Thoracic aorta (tissue), 2 donors: Measurements from ENCODE around the gene EIPR1. TPM values are rescaled to one million over a fixed set of nuclear protein-coding genes. Genes with fewer than 3 reads are reported as not detected.

ENCODE experiments used
- ATAC-seq: fragments of 150-250 bp; one replicate; pipeline ENCODE4 v1.8.0; 2017; ENCODE audit warnings: low read depth; ENCODE audit not compliant: insufficient number of reproducible peaks, low FRiP score
- DNase-seq: peaks from one replicate; pipeline ENCODE4 v3.0.0-alpha.2; 2020; ENCODE audit warnings: low spot score
- H3K27ac ChIP-seq, 2 donors: fragments of 200-600 bp; sonication (generic); 1 replicate in 1 of 2; 2 replicates in 1 of 2; pipeline ENCODE4 v1.5.1; 2016; ENCODE audit warnings: mild to moderate bottlenecking in 2 of 2, moderate library complexity in 2 of 2
- H3K27me3 ChIP-seq: fragments of 200-600 bp; sonication (generic); replicated peaks from 2 replicates; pipeline ENCODE4 v1.6.0; 2016; ENCODE audit warnings: mild to moderate bottlenecking; ENCODE audit not compliant: insufficient read depth
- H3K36me3 ChIP-seq: fragments of 200-600 bp; sonication (generic); one replicate; pipeline ENCODE4 v1.5.1; 2016
- H3K4me1 ChIP-seq, 2 donors: fragments of 200-600 bp; sonication (generic); 1 replicate in 1 of 2; 2 replicates in 1 of 2; pipeline versions ENCODE4 v1.5.1 to v1.6.0; 2016; ENCODE audit warnings: low read depth in 2 of 2, mild to moderate bottlenecking in 1 of 2; ENCODE audit not compliant: control insufficient read depth in 1 of 2
- H3K4me3 ChIP-seq: fragments of 200-600 bp; sonication (generic); 2 replicates; pipeline ENCODE4 v1.5.1; 2016; ENCODE audit warnings: mild to moderate bottlenecking
- H3K9me3 ChIP-seq: fragments of 200-600 bp; sonication (generic); 2 replicates; pipeline ENCODE4 v1.5.1; 2016
- total RNA-seq, 2 donors: library from RNA; depleted of rRNA; stranded (reverse); fragments of >200 nt; gene quantifications; one replicate each; pipeline versions ENCODE4 v1.1.0 to v1.2.3, GENCODE V29; 2016
- TF ChIP-seq, protein P1 (sequence below): fragments of 200-600 bp; sonication (generic); IDR thresholded peaks from one replicate; pipeline ENCODE4 v1.5.1; 2019; ENCODE audit warnings: antibody characterized with exemption

EIPR1 gene
- total RNA-seq, 2 donors from 2014 or later, result 17.9 to 40.6 TPM

DNA sequence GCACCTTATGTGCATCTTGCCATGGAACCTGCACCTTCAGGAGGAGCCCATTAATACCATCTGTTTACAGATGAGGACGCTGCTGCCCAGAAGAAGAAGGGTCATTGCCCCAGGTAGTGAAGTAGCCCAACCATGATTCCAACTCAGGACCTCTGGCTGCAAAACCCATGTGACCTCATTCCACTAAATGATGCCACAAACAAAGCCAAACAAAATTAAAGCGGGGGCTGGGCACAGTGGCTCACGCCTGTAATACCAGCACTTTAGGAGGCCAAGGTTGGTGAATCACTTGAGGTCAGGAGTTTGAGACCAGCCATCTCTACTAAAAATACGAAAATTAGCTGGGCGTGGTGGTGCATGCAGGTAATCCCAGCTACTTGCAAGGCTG, 202.1 kb downstream of the EIPR1 start:
- no peaks in the 10 kb centered on the region for H3K27me3 ChIP-seq
- H3K27ac ChIP-seq, result no peak overlapping the region
- DNase-seq, result no peak
- H3K36me3 ChIP-seq, result peaks cover 6% of the 10 kb centered on the region
- no peak for ATAC-seq
- TF ChIP-seq, protein P1, sequence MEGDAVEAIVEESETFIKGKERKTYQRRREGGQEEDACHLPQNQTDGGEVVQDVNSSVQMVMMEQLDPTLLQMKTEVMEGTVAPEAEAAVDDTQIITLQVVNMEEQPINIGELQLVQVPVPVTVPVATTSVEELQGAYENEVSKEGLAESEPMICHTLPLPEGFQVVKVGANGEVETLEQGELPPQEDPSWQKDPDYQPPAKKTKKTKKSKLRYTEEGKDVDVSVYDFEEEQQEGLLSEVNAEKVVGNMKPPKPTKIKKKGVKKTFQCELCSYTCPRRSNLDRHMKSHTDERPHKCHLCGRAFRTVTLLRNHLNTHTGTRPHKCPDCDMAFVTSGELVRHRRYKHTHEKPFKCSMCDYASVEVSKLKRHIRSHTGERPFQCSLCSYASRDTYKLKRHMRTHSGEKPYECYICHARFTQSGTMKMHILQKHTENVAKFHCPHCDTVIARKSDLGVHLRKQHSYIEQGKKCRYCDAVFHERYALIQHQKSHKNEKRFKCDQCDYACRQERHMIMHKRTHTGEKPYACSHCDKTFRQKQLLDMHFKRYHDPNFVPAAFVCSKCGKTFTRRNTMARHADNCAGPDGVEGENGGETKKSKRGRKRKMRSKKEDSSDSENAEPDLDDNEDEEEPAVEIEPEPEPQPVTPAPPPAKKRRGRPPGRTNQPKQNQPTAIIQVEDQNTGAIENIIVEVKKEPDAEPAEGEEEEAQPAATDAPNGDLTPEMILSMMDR, result no peak
- H3K4me1 ChIP-seq, result no peaks in the 10 kb centered on the region
- H3K9me3 ChIP-seq, result no peaks in the 10 kb centered on the region
- H3K4me3 ChIP-seq, result no peak overlapping the region

DNA sequence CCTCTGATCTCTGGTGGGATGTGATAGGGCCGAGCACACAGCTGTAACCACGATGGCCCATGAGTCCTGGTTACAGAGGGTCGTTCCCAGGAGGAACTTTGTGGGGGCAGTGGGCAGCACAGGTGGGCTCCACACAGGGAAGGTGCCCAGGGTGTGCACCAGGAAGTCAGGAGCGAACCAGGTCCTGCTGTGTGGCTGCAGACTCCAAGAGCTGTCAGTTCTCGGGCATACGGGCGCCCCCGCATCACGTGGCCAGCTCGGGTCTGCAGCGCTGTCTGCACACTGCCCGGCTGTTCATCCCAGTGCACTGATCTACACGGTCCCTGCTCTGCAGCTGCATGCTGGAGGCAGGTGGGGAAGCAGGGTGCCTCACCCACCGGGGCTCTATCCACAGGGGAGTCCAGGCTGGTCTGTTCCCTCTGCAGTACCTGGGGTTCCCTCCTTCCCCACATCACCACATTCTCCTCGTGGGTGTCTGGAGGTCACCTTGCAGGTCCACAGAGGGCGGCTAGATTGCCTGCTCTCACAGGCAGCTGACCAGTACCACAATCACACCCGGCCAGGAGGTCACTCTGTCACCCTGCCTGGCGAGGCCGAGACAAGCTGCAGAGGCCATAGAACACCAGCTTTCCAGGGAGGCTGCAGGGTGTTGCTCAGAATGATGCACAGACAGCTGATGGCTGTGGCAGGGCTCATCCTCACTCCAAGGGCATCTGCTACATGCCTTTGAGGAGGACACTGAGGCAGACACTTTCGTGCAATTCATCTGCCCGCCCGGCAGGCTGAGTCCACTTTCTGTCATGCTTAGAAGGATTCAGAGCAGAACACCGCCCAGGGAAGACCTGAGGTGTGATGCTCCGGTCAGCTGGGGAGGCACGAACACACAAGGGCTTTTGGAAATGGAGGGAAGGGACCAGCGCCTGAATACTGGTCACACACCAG, 202.7 kb downstream of the EIPR1 start:
- no peak overlapping the region for H3K4me3 ChIP-seq
- no peaks in the 10 kb centered on the region for H3K9me3 ChIP-seq
- H3K27ac ChIP-seq, result no peak overlapping the region
- no peaks in the 10 kb centered on the region for H3K27me3 ChIP-seq
- DNase-seq (no peak), ATAC-seq (no peak)
- H3K4me1 ChIP-seq, result no peaks in the 10 kb centered on the region
- H3K36me3 ChIP-seq, result peaks cover 6% of the 10 kb centered on the region
- TF ChIP-seq, protein P1, result no peak

DNA sequence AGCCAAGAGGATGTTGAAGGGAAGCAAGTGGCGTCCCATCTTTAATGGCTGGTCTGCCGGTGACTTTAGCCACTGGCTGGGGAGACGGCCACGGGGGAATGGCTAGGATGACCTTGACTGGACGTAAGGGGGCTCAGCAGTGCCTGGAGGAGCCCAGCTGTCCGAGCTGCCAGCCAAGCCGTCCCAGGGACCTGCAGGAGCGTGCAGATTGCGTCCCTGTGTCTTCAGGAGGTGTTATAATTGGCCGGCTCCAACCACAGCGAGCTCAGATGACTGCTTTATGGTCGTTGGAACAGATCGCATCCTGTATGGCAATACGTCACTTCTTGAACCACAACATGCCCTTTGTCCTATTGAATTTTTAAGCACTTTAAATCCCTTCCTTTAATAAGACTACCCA, 204.6 kb downstream of the EIPR1 start:
- no peak for DNase-seq
- Histone ChIP-seq H3K4me3 (no peak overlapping the region), H3K9me3 (no peaks in the 10 kb centered on the region), H3K4me1 (no peaks in the 10 kb centered on the region), H3K36me3 (peaks cover 6% of the 10 kb centered on the region), H3K27me3 (no peaks in the 10 kb centered on the region), H3K27ac (no peak overlapping the region)
- TF ChIP-seq, protein P1, result no peak
- ATAC-seq, result no peak

GRCh38 chr2:3172265-3172935, 205.2 kb downstream of the EIPR1 start:
- DNase-seq, result no peak
- no peak overlapping the region for H3K4me3 ChIP-seq
- H3K27me3 ChIP-seq, result no peaks in the 10 kb centered on the region
- no peaks in the 10 kb centered on the region for H3K4me1 ChIP-seq
- H3K36me3 ChIP-seq, result peaks cover 6% of the 10 kb centered on the region
- no peak overlapping the region for H3K27ac ChIP-seq
- TF ChIP-seq, protein P1, result no peak
- H3K9me3 ChIP-seq, result no peaks in the 10 kb centered on the region
- ATAC-seq, result no peak

DNA sequence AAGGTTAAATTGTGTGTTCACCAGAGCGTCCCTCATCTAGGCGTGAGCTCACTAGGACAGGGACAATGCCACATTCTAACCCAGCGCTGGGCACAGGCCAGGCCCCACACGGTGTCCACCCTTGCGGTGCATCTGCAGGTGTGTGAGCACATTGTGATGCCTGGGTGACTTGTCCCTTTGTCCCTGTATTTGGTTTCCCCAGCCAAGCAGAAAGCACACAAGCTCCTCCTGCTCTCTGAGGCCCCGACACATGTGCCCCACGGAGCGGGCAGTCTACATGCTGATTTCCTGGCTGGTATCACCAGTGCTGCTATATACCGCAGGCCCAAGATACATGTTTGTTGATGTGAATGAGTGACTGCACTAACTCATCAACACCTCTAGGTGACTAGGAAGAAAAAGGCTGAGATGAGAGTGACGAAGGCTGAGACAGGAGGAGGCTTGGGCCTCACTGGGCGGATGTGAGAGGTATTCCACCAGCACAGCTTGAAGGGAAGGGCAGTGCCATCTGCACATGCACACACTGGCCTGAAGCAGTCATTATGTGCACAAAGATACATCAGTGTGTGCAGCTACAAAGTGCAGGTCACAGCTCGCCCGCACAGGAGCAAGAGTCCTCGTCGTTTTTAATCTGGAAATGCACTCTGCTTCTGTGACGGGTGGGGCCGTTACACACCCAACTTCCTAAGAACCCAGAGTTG, 205.9 kb downstream of the EIPR1 start:
- Histone ChIP-seq H3K27ac (no peak overlapping the region), H3K9me3 (no peaks in the 10 kb centered on the region), H3K36me3 (peaks cover 6% of the 10 kb centered on the region), H3K4me1 (no peaks in the 10 kb centered on the region), H3K27me3 (no peaks in the 10 kb centered on the region), H3K4me3 (no peak overlapping the region)
- no peak for ATAC-seq
- no peak for DNase-seq
- TF ChIP-seq, protein P1, result no peak
